ENCODE data around the gene ZNF175. TPM values are rescaled to one million over a fixed set of nuclear protein-coding genes. Genes with fewer than 3 reads are reported as not detected.
"Not testable (repeated sequence)": the region's sequence is repeated elsewhere in the genome, so short reads cannot be mapped to it uniquely, and the experiment has no call there.

The ZNF175 gene
- polyA plus RNA-seq, 1 donor (not counting 4 experiments of a cell fraction or from before 2014, with no cell fraction given), result 3.8 TPM

DNA sequence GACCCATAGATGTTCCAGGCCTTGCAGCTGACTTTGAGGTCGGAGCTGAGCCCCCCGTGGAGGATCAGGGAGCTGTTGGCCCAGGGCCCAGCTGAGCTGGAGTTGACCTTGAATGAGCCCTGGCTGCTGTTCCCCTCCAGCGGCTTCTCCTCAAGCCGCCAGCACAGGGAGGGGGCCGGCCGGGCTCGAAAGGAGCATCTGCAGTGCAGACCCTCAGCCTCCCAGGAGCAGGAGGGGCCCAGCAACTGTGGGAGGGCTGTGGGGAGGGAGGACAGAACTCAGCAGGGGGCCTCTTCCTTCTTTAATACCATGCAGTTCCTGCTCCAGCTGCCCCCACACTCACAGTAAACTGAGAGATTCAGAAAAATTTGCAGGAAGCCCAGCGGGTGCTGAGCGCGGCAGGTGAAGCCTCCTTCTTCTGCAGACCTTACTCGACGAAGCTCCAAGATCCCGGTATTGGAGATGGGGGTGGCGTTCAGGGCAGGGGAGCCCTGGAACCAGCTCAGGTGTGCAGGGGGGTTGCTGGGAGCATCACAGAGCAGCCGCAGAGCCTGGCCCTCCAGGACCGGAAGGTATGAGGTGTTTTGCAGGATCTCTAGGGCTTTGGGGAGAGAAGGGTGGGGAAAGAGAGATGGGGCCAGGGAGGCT, 56.5 kb downstream of the ZNF175 start:
- TF ChIP-seq CTCF (optimal IDR thresholded peaks at IDR 0.05 in 1 of 3, IDR thresholded peaks at IDR 0.05 in 1 of 3, conservative IDR thresholded peaks at IDR 0.05 in 1 of 3; ENCODE audit: extremely low read depth in 1 of 3, insufficient read depth in 2 of 3, low read length in 3 of 3) (no peak), EZH2 (IDR thresholded peaks at IDR 0.05; ENCODE audit: low read length) (no peak)
- H3K79me2 ChIP-seq (ENCODE audit: control insufficient read depth, insufficient read depth, low read length), result no peaks in the 10 kb centered on the region
- no peaks in the 10 kb centered on the region for H3K36me3 ChIP-seq (ENCODE audit: control insufficient read depth in 2 of 2, extremely low read depth in 1 of 2, insufficient read depth in 2 of 2, low read length in 2 of 2)
- H3K9me3 ChIP-seq (ENCODE audit: control insufficient read depth, low read depth, low read length), result no peaks in the 10 kb centered on the region
- no peaks in the 10 kb centered on the region for H3K27me3 ChIP-seq (ENCODE audit: control insufficient read depth, extremely low read depth, insufficient read depth, low read length)
- dilution Hi-C loops (cut with MboI; ENCODE audit: extremely low pct_ligation_motif_present, low sequenced_read_pairs), result no loop called here
- no peak overlapping the region for H2AFZ ChIP-seq (ENCODE audit: control insufficient read depth, low read length)
- H3K4me3 ChIP-seq (ENCODE audit: control insufficient read depth in 2 of 3, extremely low read depth in 1 of 3, insufficient read depth in 2 of 3, low read depth in 1 of 3, low read length in 3 of 3), result no peak overlapping the region
- no peak overlapping the region for H3K27ac ChIP-seq (ENCODE audit: control insufficient read depth, insufficient read depth, low read length)
- FAIRE-seq, result no peak
- H3K9me1 ChIP-seq (ENCODE audit: control insufficient read depth, extremely low read depth, insufficient read depth, low read length), result no peaks in the 10 kb centered on the region
- H3K4me1 ChIP-seq (ENCODE audit: control insufficient read depth, extremely low read depth, insufficient read depth, low read length), result no peaks in the 10 kb centered on the region
- no peaks in the 10 kb centered on the region for H4K20me1 ChIP-seq (ENCODE audit: control insufficient read depth, extremely low read depth, insufficient read depth, low read length)
- no peak for DNase-seq (ENCODE audit: low read depth, low spot score)
- no peak overlapping the region for H3K9ac ChIP-seq (ENCODE audit: control insufficient read depth, extremely low read depth, insufficient read depth, low read length)
- no peak overlapping the region for H3K4me2 ChIP-seq (ENCODE audit: control insufficient read depth, extremely low read depth, insufficient read depth, low read depth, low read length)

- no peaks in the 10 kb centered on the region for H3K27me3 ChIP-seq (ENCODE audit: control insufficient read depth, extremely low read depth, insufficient read depth, low read length)
- no peak for FAIRE-seq
Observed at GRCh38 chr19:51628153-51628939, 57.3 kb downstream of the ZNF175 start.

GRCh38 chr19:51630315-51630714, 59.2 kb downstream of the ZNF175 start, which contains the start of gene SIGLEC5:
TSS of gene SIGLEC5 (minus strand) at chr19:51630401. CDS start at chr19:51630335, 66 bp downstream.
- H3K27ac ChIP-seq (ENCODE audit: control insufficient read depth, insufficient read depth, low read length); H3K27me3 ChIP-seq (ENCODE audit: control insufficient read depth, extremely low read depth, insufficient read depth, low read length); H3K9me1 ChIP-seq (ENCODE audit: control insufficient read depth, extremely low read depth, insufficient read depth, low read length); H3K79me2 ChIP-seq (ENCODE audit: control insufficient read depth, insufficient read depth, low read length); H3K4me1 ChIP-seq (ENCODE audit: control insufficient read depth, extremely low read depth, insufficient read depth, low read length); H3K9me3 ChIP-seq (ENCODE audit: control insufficient read depth, low read depth, low read length); H2AFZ ChIP-seq (ENCODE audit: control insufficient read depth, low read length); H3K4me3 ChIP-seq (ENCODE audit: control insufficient read depth in 2 of 3, extremely low read depth in 1 of 3, insufficient read depth in 2 of 3, low read depth in 1 of 3, low read length in 3 of 3); H3K9ac ChIP-seq (ENCODE audit: control insufficient read depth, extremely low read depth, insufficient read depth, low read length); DNase-seq (ENCODE audit: low read depth, low spot score); H4K20me1 ChIP-seq (ENCODE audit: control insufficient read depth, extremely low read depth, insufficient read depth, low read length); dilution Hi-C loops (cut with MboI; ENCODE audit: extremely low pct_ligation_motif_present, low sequenced_read_pairs); FAIRE-seq; H3K4me2 ChIP-seq (ENCODE audit: control insufficient read depth, extremely low read depth, insufficient read depth, low read depth, low read length); H3K36me3 ChIP-seq (ENCODE audit: control insufficient read depth in 2 of 2, extremely low read depth in 1 of 2, insufficient read depth in 2 of 2, low read length in 2 of 2): not testable (repeated sequence)

More at GRCh38 chr19:51628153-51628939, 57.3 kb downstream of the ZNF175 start:
- Histone ChIP-seq H3K27ac (ENCODE audit: control insufficient read depth, insufficient read depth, low read length) (no peak overlapping the region), H3K4me2 (ENCODE audit: control insufficient read depth, extremely low read depth, insufficient read depth, low read depth, low read length) (no peak overlapping the region), H3K9ac (ENCODE audit: control insufficient read depth, extremely low read depth, insufficient read depth, low read length) (no peak overlapping the region), H4K20me1 (ENCODE audit: control insufficient read depth, extremely low read depth, insufficient read depth, low read length) (no peaks in the 10 kb centered on the region), H2AFZ (ENCODE audit: control insufficient read depth, low read length) (no peak overlapping the region), H3K9me1 (ENCODE audit: control insufficient read depth, extremely low read depth, insufficient read depth, low read length) (no peaks in the 10 kb centered on the region), H3K4me3 (ENCODE audit: control insufficient read depth in 2 of 3, extremely low read depth in 1 of 3, insufficient read depth in 2 of 3, low read depth in 1 of 3, low read length in 3 of 3) (no peak overlapping the region), H3K79me2 (ENCODE audit: control insufficient read depth, insufficient read depth, low read length) (no peaks in the 10 kb centered on the region), H3K9me3 (ENCODE audit: control insufficient read depth, low read depth, low read length) (no peaks in the 10 kb centered on the region), H3K36me3 (ENCODE audit: control insufficient read depth in 2 of 2, extremely low read depth in 1 of 2, insufficient read depth in 2 of 2, low read length in 2 of 2) (no peaks in the 10 kb centered on the region), H3K4me1 (ENCODE audit: control insufficient read depth, extremely low read depth, insufficient read depth, low read length) (no peaks in the 10 kb centered on the region)
- no peak for TF ChIP-seq CTCF (optimal IDR thresholded peaks at IDR 0.05 in 1 of 3, IDR thresholded peaks at IDR 0.05 in 1 of 3, conservative IDR thresholded peaks at IDR 0.05 in 1 of 3; ENCODE audit: extremely low read depth in 1 of 3, insufficient read depth in 2 of 3, low read length in 3 of 3)
- no peak for TF ChIP-seq EZH2 (IDR thresholded peaks at IDR 0.05; ENCODE audit: low read length)
- dilution Hi-C loops (cut with MboI; ENCODE audit: extremely low pct_ligation_motif_present, low sequenced_read_pairs), result no loop called here
- DNase-seq (ENCODE audit: low read depth, low spot score), result no peak
